ENCODE measurements around the gene CDT1.

GRCh38 chr16:88828711-88829110, 25.1 kb downstream of the CDT1 start:
- TF ChIP-seq, protein P1, sequence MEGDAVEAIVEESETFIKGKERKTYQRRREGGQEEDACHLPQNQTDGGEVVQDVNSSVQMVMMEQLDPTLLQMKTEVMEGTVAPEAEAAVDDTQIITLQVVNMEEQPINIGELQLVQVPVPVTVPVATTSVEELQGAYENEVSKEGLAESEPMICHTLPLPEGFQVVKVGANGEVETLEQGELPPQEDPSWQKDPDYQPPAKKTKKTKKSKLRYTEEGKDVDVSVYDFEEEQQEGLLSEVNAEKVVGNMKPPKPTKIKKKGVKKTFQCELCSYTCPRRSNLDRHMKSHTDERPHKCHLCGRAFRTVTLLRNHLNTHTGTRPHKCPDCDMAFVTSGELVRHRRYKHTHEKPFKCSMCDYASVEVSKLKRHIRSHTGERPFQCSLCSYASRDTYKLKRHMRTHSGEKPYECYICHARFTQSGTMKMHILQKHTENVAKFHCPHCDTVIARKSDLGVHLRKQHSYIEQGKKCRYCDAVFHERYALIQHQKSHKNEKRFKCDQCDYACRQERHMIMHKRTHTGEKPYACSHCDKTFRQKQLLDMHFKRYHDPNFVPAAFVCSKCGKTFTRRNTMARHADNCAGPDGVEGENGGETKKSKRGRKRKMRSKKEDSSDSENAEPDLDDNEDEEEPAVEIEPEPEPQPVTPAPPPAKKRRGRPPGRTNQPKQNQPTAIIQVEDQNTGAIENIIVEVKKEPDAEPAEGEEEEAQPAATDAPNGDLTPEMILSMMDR (IDR thresholded peaks at IDR 0.05 in 4 of 5, conservative IDR thresholded peaks at IDR 0.05 in 1 of 5): no peak
- TF ChIP-seq POLR2A (IDR thresholded peaks at IDR 0.05): no peak
